Measurements from ENCODE around the gene PCGF5. TPM values are rescaled to one million over a fixed set of nuclear protein-coding genes. Genes with fewer than 3 reads are reported as not detected.

The PCGF5 gene
- total RNA-seq, 1 donor from 2014 or later, result 45.4 TPM

GRCh38 chr10:91196268-91197048 lies 24.0 kb upstream of the PCGF5 start:
- intact Hi-C loops (cut with DNase I), result no loop called here
- Histone ChIP-seq H3K36me3 (no peaks in the 10 kb centered on the region), H3K4me1 (peaks cover 30% of the 10 kb centered on the region), H3K4me3 (no peak overlapping the region), H3K27ac (no peak overlapping the region), H3K27me3 (no peaks in the 10 kb centered on the region), H3K9me3 (no peaks in the 10 kb centered on the region)
- no peak for TF ChIP-seq POLR2A (IDR thresholded peaks at IDR 0.05)
- TF ChIP-seq POLR2AphosphoS5 (IDR thresholded peaks at IDR 0.05; ENCODE audit: insufficient read depth in 1 of 2, low read depth in 1 of 2), result no peak
- TF ChIP-seq, protein P1, sequence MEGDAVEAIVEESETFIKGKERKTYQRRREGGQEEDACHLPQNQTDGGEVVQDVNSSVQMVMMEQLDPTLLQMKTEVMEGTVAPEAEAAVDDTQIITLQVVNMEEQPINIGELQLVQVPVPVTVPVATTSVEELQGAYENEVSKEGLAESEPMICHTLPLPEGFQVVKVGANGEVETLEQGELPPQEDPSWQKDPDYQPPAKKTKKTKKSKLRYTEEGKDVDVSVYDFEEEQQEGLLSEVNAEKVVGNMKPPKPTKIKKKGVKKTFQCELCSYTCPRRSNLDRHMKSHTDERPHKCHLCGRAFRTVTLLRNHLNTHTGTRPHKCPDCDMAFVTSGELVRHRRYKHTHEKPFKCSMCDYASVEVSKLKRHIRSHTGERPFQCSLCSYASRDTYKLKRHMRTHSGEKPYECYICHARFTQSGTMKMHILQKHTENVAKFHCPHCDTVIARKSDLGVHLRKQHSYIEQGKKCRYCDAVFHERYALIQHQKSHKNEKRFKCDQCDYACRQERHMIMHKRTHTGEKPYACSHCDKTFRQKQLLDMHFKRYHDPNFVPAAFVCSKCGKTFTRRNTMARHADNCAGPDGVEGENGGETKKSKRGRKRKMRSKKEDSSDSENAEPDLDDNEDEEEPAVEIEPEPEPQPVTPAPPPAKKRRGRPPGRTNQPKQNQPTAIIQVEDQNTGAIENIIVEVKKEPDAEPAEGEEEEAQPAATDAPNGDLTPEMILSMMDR (IDR thresholded peaks at IDR 0.05), result no peak
- no peak for DNase-seq (ENCODE audit: extremely low spot score in 2 of 2)

DNA sequence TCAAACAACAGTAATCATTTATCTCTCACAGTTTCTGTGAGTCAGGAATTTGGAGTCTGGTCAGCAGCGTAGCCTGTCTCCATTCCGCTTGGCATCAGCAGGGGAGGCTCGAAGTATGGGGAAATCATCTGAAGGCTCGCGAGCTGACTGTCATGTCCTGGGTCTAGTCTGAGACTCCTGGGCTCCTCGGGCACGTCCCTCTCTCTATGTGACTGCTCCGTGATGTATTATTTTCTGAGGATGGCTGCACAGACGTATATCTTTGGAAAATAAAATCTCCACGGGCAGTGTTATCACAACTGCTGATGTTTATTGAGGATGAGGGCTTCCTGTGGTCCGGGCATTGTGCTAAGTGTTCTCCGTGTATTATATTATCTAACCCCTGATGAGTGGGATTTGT lies 23.3 kb upstream of the PCGF5 start:
- intact Hi-C loops (cut with DNase I), result no loop called here

DNA sequence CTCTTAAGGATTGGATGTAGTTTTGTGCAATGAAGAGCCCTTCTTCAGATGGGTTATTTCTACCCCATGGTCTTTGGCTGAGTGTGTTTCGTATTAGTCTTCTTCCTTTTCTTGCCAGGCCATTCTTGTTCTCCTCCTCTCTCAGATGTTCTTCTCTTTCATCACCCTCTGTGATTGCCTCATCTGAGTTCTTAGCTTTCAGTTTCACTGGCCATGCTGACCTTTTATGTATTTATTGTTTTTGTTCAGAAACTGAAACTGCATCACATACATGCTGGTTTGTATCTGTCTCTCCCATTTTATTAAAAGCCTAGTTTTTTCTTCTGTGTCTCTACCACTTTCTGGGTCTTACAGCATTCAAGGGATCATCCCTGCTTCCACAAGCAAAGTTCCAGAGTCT lies 21.7 kb upstream of the PCGF5 start:
- peak overlapping the region; percentile 59 for H3K27ac ChIP-seq
- DNase-seq (ENCODE audit: extremely low spot score in 2 of 2), result no peak

More for the DNA sequence above, 23.3 kb upstream of the PCGF5 start:
- TF ChIP-seq POLR2A (IDR thresholded peaks at IDR 0.05) (no peak), POLR2AphosphoS5 (IDR thresholded peaks at IDR 0.05; ENCODE audit: insufficient read depth in 1 of 2, low read depth in 1 of 2) (no peak)
- TF ChIP-seq, protein P1 (IDR thresholded peaks at IDR 0.05), result no peak
- H3K27me3 ChIP-seq, result no peaks in the 10 kb centered on the region
- no peak for DNase-seq (ENCODE audit: extremely low spot score in 2 of 2)
- H3K36me3 ChIP-seq, result no peaks in the 10 kb centered on the region
- H3K27ac ChIP-seq, result no peak overlapping the region
- H3K4me1 ChIP-seq, result peaks cover 26% of the 10 kb centered on the region
- no peak overlapping the region for H3K4me3 ChIP-seq
- H3K9me3 ChIP-seq, result no peaks in the 10 kb centered on the region

DNA sequence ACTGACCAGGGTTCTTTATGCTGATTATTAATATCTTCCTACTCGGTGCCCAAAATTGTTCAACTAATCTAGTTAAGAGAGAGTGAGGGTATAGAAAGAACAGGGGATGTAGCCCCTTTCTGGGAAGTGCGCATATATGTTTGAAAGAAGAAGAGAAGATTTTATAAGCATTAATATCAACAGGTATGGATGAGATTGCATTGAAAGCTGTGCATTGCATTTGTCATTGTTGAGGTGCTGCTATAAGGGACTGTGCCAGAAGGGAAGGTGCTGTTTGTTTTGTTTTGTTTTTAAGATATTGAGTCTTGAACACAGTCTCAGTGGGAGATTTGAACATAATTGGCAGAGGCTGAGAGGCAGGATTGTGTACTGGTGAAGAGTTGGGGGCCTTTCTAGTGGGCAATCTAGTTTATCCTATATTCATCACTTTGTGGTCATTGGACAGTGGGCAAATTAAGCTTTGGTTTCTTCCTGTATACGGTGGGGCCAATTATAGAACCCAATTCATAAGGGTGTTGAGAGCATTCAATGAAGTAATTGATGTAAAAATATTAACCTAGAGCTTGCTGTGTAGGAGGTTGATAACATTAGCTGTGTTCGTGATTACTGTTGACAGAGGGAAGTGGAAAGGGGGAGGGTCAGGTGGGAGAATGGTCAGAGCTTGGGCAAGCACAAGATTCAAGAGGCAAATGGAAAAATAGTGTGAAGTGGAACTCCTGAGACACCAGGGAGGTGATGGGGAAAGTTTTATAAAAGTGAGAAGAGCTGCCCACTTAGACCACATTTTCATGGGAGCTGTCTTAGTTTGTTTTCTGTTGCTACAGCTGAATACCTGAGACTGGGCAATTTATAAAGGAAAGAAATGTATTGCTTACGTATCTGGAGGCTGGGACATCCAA lies 19.9 kb upstream of the PCGF5 start:
- TF ChIP-seq, protein P1 (IDR thresholded peaks at IDR 0.05), result no peak
- TF ChIP-seq POLR2AphosphoS5 (IDR thresholded peaks at IDR 0.05; ENCODE audit: insufficient read depth in 1 of 2, low read depth in 1 of 2), result no peak
- no peak for TF ChIP-seq POLR2A (IDR thresholded peaks at IDR 0.05)
- Histone ChIP-seq H3K36me3 (no peaks in the 10 kb centered on the region), H3K27ac (no peak overlapping the region), H3K4me1 (peaks cover 23% of the 10 kb centered on the region), H3K9me3 (no peaks in the 10 kb centered on the region), H3K4me3 (no peak overlapping the region), H3K27me3 (no peaks in the 10 kb centered on the region)
- intact Hi-C loops (cut with DNase I), result no loop called here
- no peak for DNase-seq (ENCODE audit: extremely low spot score in 2 of 2)

More for the DNA sequence above, 21.7 kb upstream of the PCGF5 start:
- TF ChIP-seq POLR2A (IDR thresholded peaks at IDR 0.05), result no peak
- TF ChIP-seq POLR2AphosphoS5 (IDR thresholded peaks at IDR 0.05; ENCODE audit: insufficient read depth in 1 of 2, low read depth in 1 of 2), result peak in 1 of 2 donors; percentile 52
- intact Hi-C loops (cut with DNase I), result no loop called here
- no peaks in the 10 kb centered on the region for H3K36me3 ChIP-seq
- H3K4me3 ChIP-seq, result no peak overlapping the region
- peaks cover 23% of the 10 kb centered on the region for H3K4me1 ChIP-seq
- H3K9me3 ChIP-seq, result no peaks in the 10 kb centered on the region
- no peaks in the 10 kb centered on the region for H3K27me3 ChIP-seq

GRCh38 chr10:91201213-91201996 lies 19.1 kb upstream of the PCGF5 start:
- H3K4me1 ChIP-seq, result peaks cover 23% of the 10 kb centered on the region
- no peaks in the 10 kb centered on the region for H3K27me3 ChIP-seq
- H3K4me3 ChIP-seq, result no peak overlapping the region
- no peak overlapping the region for H3K27ac ChIP-seq
- no peaks in the 10 kb centered on the region for H3K9me3 ChIP-seq
- intact Hi-C loops (cut with DNase I), result no loop called here
- no peaks in the 10 kb centered on the region for H3K36me3 ChIP-seq
- no peak for DNase-seq (ENCODE audit: extremely low spot score in 2 of 2)
- TF ChIP-seq POLR2A (IDR thresholded peaks at IDR 0.05) (no peak), POLR2AphosphoS5 (IDR thresholded peaks at IDR 0.05; ENCODE audit: insufficient read depth in 1 of 2, low read depth in 1 of 2) (no peak)
- TF ChIP-seq, protein P1 (IDR thresholded peaks at IDR 0.05), result no peak
